Right atrium auricular region (tissue), 2 donors: ENCODE results near the gene TLR10. TPM values are rescaled to one million over a fixed set of nuclear protein-coding genes. Genes with fewer than 3 reads are reported as not detected.

Source experiments
- DNase-seq: peaks from one replicate; pipeline ENCODE4 v3.0.0-alpha.2; 2019; ENCODE audit warnings: low spot score
- H3K27ac ChIP-seq, 2 donors: fragments of 200-600 bp; sonication (generic); 1 replicate in 1 of 2; 2 replicates in 1 of 2; pipeline ENCODE4 v1.5.1; 2016 to 2019
- H3K27me3 ChIP-seq, 2 donors: fragments of 200-600 bp; sonication (generic); one replicate each; pipeline versions ENCODE4 v1.5.1 to v1.6.0; 2017 to 2019
- H3K36me3 ChIP-seq: fragments of 200-600 bp; sonication (generic); one replicate; pipeline ENCODE4 v1.5.1; 2016
- H3K4me1 ChIP-seq, 2 donors: fragments of 200-600 bp; sonication (generic); one replicate each; pipeline versions ENCODE4 v1.5.1 to v1.6.0; 2017 to 2019
- H3K4me3 ChIP-seq, 2 donors: fragments of 200-600 bp; sonication (generic); 1 replicate in 1 of 2; 2 replicates in 1 of 2; pipeline ENCODE4 v1.5.1; 2017 to 2019; ENCODE audit warnings: mild to moderate bottlenecking in 1 of 2, moderate library complexity in 1 of 2
- H3K9me3 ChIP-seq, 2 donors: fragments of 200-600 bp; sonication (generic); one replicate each; pipeline ENCODE4 v1.5.1; 2019
- CTCF ChIP-seq, 2 donors: fragments of 200-600 bp; sonication (generic); IDR thresholded peaks; one replicate each; pipeline ENCODE4 v1.5.1; 2019; ENCODE audit warnings: antibody characterized with exemption in 2 of 2
- total RNA-seq, 2 donors: library from RNA; depleted of rRNA; stranded (reverse); fragments of >200 nt; gene quantifications; one replicate each; pipeline ENCODE4 v1.1.0, GENCODE V29; 2016

Gene TLR10
- total RNA-seq, 2 donors from 2014 or later = 0.08 TPM; not detected in 1

GRCh38 chr4:38743866-38744265 is 38.9 kb downstream of the TLR10 start:
- H3K4me1 ChIP-seq = no peaks in the 10 kb centered on the region
- no peaks in the 10 kb centered on the region for H3K9me3 ChIP-seq
- no peaks in the 10 kb centered on the region for H3K27me3 ChIP-seq
- H3K27ac ChIP-seq = no peak overlapping the region
- TF ChIP-seq CTCF (IDR thresholded peaks at IDR 0.05) = no peak
- H3K4me3 ChIP-seq = no peak overlapping the region
- no peaks in the 10 kb centered on the region for H3K36me3 ChIP-seq
- DNase-seq = no peak

GRCh38 chr4:38740303-38740702 is 42.5 kb downstream of the TLR10 start:
- Histone ChIP-seq H3K36me3 (no peaks in the 10 kb centered on the region), H3K27ac (no peak overlapping the region), H3K4me1 (no peaks in the 10 kb centered on the region), H3K4me3 (no peak overlapping the region), H3K27me3 (no peaks in the 10 kb centered on the region), H3K9me3 (no peaks in the 10 kb centered on the region)
- no peak for TF ChIP-seq CTCF (IDR thresholded peaks at IDR 0.05)
- no peak for DNase-seq

GRCh38 chr4:38738940-38739803 is 43.6 kb downstream of the TLR10 start:
- Histone ChIP-seq H3K36me3 (no peaks in the 10 kb centered on the region), H3K4me1 (no peaks in the 10 kb centered on the region), H3K4me3 (no peak overlapping the region), H3K27me3 (no peaks in the 10 kb centered on the region), H3K27ac (no peak overlapping the region), H3K9me3 (no peaks in the 10 kb centered on the region)
- no peak for TF ChIP-seq CTCF (IDR thresholded peaks at IDR 0.05)
- DNase-seq = no peak

GRCh38 chr4:38735870-38736269 is 46.9 kb downstream of the TLR10 start:
- Histone ChIP-seq H3K36me3 (no peaks in the 10 kb centered on the region), H3K9me3 (no peaks in the 10 kb centered on the region), H3K4me1 (peaks cover 0 to 4% of the 10 kb centered on the region in 2 donors), H3K27me3 (no peaks in the 10 kb centered on the region), H3K27ac (no peak overlapping the region), H3K4me3 (no peak overlapping the region)
- no peak for DNase-seq
- no peak for TF ChIP-seq CTCF (IDR thresholded peaks at IDR 0.05)

- TF ChIP-seq CTCF (IDR thresholded peaks at IDR 0.05) = no peak
- Histone ChIP-seq H3K4me3 (no peak overlapping the region), H3K36me3 (no peaks in the 10 kb centered on the region), H3K4me1 (peaks cover 0 to 7% of the 10 kb centered on the region in 2 donors), H3K9me3 (no peaks in the 10 kb centered on the region), H3K27me3 (no peaks in the 10 kb centered on the region), H3K27ac (no peak overlapping the region)
- no peak for DNase-seq
Measured at GRCh38 chr4:38734911-38735310, 47.9 kb downstream of the TLR10 start.
